GM18909 (cell line): ENCODE measurements around the gene PIK3IP1.
"Not testable (repeated sequence)": the region's sequence is repeated elsewhere in the genome, so short reads cannot be mapped to it uniquely, and the experiment has no call there.

Experiments used
- ATAC-seq: cut with Tn5 transposase; IDR thresholded peaks from one replicate; pipeline ENCODE4 v1.9.1; 2021; ENCODE audit warnings: mild to moderate bottlenecking; ENCODE audit not compliant: unreplicated experiment, poor library complexity

The PIK3IP1 gene

DNA sequence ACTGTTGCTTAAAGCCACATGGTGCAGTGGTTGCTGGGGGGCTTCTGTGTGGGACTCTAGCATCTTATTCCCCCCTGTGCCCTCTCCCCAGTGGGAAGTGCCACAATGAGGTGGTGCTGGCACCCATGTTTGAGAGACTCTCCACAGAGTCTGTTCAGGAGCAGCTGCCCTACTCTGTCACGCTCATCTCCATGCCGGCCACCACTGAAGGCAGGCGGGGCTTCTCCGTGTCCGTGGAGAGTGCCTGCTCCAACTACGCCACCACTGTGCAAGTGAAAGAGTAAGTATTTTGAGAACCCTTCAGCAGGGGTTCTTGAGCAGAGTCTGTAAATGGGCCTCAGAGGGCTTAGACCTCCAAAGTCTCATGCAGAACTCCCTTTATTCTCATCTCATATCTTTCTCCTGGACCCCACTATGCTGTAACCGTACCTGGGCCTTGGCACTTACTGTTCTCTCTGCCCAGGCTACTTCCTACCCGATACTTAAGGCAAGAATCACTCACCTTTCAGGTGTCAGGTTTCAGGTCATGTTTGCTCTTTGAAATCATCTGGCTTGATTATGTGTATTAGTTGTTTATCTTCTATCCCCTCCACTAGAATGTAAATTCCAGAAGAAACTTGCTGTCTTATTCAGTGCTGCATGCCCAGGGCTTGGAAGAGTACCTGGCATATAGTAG is 32.4 kb downstream of the PIK3IP1 start:
- ATAC-seq = no peak

DNA sequence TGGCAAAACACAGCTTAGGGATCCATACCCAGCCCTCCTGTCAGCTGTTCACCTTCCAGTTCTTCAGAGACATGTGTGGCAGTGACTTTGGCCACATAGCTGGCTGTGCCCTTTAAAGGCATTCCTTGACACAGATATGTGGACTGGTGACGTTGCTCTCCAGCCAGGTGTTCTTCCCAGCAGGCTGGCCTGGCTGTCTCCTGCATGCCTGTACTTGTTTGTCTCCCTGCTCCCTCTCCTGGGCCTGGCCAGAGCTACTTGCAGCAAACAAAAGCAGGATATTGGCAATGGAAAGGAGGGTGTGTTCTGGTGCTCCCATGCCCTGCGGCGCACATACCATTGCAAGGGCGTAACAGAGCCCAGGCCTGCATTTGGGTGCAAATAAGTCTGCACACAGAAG is 38.3 kb downstream of the PIK3IP1 start:
- ATAC-seq = no peak

DNA sequence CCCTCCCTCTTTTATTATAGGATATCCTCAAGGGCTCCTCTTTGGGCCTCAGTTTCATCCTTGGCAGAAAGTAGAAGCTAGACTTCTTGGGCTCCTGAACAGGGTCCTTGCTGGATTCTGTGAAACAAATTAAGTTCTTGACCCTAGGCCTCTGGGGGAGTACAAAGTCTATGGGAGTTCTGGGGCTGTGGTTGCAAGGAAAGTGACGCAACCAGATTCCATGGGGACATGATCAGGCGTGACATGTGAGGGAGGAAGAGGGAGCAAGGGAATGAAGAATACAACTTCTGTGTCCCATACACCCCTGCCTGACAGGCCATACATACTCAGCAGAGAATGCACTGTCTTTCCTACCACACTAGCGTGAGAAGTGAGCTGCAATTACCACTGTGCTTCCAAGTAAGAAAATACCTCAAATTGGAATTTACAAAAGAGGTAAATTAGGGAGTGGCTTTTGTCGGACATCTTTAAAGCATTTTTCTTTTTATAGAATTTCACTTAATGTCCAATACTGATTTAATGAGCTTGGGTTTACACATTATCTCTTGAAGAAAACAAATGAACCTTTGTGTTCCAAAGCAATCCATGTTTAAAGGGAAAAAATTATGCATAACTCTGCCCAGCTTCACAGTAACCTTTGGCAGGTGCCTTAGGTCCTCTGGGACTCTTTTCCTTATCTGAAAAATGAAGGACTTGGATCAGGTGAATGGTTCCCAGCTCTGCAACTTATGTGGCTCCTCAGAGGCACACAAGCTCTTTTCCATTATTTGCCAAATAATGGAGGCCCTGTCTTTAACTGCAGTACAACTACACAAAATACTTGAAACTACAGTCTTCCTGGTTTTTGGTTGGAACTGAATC is 41.3 kb downstream of the PIK3IP1 start:
- ATAC-seq = no peak

DNA sequence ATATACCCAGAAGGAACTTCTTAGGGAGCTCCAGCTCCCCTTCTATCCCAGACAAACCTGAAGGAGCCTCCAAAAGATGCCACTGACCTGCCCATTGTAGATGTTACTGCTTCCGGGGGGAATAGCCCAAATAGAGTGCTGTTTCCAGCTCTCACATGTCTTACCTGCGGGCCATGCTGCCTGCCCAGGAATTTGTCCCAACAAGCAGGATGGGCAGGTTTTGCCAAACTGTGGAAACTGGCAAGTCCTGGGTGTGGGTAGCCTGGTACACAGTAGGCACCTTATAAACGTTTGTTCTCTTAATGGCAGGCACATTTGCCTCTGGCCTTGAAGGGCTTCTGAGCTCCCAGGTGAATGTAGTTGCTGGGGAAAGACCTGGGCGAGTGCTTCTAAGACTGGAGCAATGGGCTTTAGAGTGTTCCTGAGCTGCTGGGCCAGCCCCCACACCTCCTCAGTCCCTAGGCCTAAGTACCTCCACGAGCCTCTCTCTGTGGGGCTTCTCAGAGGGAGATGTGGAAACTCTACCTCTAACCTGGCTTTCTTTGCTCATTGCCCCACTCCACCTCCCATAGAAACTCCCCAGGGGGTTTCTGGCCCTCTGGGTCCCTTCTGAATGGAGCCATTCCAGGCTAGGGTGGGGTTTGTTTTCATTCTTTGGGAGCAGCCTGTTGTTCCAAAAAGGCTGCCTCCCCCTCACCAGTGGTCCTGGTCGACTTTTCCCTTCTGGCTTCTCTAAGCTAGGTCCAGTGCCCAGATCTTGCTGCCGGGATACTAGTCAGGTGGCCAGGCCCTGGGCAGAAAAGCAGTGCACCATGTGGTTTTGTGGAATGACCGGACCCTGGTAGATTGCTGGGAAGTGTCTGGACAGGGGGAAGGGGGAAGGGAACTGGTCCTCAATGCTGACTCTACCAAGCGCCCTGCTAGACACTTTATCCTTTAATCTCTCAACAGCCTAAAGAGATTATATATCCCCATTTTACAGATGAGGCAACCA is 43.0 kb downstream of the PIK3IP1 start:
- ATAC-seq = no peak

DNA sequence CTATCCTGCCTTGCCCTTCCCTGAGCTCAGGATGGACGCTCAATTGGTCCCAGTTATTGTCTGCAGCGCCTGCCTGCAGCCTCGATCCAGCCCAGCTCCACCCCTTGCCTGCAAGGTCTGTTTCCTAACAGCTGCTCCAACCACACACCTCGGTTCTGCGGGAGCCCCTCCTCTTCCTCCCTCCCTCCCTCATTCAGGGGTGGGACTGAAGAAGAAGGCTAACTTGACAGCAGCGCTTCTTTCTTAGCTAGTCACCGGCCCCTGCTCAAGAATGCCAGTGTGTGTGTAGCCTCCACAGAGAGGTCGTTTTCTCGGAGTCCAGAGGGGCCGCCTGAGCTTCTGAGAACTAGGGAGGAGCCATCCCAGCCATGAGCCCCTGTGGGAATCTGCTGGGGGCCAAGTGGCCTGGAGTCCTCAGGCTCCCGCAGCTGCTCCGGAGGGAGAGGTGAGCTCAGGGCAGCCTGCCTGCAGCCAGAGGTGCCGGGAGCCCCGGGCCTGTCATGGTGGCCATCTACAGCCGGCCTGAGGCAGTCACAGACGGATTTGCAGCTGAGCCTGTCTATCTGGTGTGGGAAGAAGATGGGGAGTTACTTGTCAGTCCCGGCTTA is 44.0 kb downstream of the PIK3IP1 start:
- ATAC-seq = no peak

DNA sequence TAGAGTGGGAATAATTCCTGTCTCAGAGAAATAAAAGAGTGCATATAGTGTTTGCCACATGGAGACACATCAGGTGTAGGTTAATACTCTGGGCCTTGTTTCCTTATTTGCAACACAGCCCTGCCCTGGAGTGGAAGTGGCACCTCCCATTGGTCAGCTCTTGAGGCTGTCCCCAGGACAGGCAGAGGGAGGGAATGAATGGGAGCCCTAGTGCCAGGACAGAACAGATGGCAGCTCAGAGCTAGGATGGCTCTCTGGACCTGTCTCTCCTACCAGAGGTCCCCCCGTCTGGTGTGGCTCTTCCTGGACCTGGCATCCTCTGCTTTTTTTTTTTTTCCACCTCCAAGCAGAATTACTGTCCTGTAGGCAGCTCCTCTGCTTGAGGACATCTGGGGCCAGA is 44.6 kb downstream of the PIK3IP1 start:
- ATAC-seq = no peak

DNA sequence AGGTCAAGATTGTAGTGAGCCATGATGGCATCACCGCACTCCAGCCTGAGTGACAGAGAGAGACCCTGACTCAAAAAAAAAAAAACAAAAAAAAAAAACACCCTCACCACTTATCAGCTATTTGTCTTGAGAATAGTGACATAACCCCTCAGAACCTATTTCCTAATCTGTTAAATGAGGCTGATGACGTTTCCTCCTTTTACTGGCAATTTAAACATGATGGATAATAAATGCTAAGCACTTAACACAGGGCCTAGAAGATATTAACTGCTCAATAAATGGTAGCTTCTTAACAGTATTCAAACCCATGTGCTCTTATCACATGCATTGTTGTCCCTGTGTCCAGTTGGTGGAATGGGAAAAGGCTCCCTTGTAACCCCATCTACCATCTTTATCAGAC is 45.6 kb downstream of the PIK3IP1 start:
- no peak for ATAC-seq

DNA sequence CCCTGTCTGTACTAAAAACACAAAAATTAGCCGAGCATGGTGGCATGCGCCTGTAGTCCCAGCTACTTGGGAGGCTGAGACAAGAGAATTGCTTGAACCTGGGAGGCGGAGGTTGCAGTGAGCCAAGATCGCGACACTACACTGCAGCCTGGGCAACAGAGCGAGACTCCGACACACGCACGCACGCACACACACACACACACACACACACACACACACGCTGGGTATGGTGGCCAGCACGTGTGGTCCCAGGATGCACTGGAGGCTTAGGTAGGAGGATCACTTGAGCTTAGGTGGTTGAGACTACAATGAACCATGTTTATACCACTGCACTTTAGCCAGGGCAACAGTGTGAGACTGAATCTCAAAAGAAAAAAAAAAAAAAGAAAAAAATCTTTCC is 46.3 kb downstream of the PIK3IP1 start:
- not testable (repeated sequence) for ATAC-seq

DNA sequence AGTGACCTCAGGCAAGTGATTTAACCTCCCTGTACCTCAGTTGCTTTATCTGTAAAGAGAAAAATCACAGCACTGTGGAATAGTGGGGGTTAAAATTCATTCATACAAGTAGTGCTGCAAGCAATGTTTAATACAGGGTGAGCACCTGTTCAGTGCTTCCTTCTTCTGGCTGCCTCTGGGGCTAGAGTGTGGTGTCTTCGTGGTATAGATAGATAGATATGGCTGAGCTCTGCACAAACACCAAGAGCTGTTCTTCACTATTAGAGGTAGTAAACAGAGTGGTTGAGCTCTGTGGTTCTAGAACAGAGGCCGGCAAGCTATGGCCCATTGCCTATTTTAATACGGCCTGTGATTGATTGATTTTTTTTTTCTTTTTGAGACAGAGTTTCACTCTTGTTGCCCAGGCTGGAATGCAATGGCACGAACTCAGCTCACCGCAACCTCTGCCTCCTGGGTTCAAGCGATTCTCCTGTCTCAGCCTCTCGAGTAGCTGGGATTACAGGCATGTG is 47.3 kb downstream of the PIK3IP1 start:
- ATAC-seq = no peak

DNA sequence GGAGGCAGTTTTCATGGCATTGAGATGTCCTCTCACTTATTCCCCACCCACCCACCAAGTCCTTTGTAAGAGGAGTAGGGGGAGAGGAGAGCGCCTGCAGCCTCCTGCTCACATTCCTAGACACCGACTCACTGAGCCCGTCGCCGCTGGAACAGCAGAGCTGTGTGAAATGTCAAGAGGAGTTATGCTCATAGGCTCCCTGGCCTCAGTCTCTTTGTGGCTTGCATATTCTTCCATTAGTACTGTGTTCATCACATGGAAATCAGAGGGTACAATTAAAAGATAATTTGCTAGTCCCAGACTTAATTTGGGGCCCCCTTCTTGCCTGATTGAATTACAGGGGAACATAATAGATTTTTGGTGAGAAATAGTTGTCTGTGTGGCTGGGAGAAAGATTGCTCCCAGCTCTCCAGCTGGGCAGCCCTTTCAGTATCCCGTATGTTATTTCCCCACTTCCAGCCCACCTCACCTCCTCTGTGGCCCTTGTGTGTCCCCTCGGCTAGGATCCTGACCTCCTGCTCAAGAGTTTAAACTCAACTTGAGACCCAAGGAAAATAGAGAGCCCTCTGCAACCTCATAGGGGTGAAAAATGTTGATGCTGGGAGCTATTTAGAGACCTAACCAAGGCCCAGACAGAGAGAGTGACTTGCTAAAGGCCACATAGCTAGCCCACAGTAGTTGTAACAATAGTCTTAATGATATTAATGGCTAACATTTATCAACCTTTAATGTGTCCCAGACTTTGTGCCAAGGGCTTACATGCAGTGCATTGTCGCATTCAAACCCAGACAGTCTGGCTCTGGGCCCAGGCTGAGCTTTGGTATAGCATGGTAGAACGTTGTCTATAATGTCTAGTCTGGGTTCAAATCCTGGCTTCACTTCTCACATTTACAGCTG is 48.0 kb downstream of the PIK3IP1 start:
- no peak for ATAC-seq

DNA sequence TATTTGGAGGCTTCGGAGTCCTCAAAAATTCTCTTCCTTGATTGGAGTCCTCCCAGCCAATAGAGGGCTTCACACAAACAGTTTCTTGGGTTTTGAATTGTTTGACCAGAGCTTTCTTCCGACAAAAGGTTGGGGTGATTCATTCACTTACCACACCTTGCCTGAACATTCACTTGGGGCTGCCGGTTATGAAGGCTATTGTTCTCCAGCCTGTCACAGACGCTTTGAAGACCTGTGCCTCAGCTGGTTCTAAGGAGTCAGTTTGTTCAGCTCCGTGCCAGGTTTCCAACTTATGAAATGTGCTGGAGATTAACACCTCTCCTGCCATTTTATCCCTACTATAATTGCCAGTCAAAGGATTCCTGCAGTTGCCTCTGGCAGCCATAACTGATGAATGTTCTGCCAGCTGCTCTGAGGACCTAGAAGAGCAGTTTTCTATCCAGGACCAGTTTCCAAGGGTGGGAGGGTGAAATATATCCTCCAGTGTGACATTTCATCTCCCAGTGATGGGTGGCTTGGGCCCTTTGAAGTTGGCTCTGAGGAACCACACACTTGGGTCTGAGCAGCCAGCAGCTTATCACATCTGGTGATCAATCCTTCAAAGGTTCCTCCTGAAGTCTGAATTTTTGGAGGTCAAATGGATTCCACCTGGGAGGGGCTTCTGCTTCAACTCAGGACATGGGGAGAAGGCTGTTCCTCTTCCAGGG is 48.8 kb downstream of the PIK3IP1 start:
- no peak for ATAC-seq

DNA sequence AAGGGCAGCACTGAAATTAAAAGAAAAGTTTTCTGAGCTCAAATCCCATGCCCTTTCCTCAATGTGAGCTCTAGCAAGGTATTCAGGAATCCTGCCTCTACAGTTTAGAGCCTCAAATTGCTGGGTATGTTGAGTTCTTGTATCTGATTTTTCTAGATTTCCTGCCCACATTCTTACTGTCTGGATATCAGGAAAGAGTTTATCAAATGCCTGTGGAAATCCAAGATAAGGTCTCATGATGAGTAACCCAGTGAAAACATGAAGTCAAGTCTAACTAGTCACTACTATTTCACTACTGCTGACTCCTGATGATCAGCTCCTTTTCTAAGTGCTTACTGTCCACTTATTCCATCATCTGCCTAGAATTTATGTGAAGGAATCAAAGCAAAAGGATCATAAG is 50.4 kb downstream of the PIK3IP1 start:
- ATAC-seq = no peak

DNA sequence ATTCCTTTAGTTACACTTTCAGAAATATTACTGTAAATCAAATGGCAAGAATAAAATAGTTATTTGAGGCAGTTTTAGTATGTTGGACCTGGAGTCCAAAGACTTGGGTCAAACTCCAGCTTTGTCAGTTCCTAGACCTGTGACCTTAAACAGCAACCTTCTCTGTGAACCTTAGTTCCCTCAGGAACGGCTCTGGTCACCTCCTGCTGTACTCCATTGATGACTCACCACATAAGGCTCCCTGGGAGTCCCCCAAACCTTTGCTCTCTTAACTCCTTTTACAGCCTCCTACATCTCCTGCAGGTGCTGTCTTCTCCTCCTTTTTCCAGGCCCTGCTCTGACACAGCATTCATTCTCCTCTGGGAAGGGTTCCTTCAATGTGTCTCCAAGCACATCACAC is 51.1 kb downstream of the PIK3IP1 start:
- no peak for ATAC-seq

DNA sequence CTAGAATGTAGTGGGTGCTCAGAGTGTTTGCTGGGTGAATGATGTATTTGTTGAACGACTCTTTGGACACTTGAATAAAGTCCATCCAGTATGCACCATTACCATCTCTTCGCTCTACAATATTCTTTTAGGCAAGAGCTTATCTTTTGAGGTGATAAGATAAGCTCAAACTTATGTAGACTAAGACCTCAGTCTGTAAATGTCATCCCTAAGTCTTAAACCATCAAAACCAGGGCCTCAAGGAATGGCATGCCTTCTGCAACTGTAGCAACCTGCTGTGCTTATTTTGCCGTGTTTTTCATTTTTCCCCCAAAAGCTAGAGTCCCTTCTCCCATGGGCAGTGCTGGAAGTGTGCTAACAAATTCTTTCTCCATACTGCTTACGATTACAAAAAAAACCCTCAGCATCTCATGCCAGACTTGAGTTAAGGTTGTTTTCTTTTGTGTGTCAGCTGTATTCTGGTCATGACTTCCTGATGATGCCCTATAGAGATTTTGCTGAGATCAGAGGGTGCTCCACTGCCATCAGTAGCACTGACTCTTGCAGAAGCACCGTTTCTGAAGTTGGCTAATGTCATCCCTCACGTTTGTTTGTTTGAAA is 52.4 kb downstream of the PIK3IP1 start:
- no peak for ATAC-seq

DNA sequence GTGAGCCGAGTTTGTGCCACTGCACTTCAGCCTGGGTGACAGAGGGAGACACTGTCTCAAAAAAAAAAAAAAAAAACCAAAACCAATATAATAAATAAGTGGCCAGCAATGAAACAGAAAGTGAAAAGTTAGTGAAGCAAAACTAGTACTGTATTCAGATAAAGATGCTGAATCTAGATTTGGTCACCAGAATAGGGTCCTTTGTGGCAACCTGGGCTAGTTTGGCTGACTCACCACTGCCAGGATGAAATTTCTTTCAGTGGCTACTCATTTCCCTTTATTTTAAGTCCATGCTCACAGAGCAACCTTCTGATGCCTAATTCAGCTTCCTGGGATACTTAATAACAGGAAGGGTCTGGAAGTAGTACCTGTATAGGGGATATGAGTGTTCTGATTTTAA is 54.2 kb downstream of the PIK3IP1 start:
- ATAC-seq = no peak

DNA sequence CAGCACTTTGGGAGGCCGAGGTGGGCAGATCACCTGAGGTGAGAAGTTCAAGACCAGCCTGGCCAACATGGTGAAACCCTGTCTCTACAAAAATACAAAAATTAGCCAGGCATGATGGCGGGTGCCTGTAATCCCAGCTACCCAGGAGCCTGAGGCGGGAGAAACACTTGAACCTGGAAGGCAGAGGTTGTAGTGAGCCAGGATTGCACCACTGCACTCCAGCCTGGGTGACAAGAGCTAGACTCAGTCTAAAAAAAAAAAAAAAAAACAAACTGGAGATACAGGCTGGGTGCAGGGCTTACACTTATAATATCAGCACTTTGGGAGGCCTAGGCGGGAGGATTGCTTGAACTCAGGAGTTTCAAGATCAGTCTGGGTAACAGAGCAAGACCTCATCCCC is 56.2 kb downstream of the PIK3IP1 start:
- ATAC-seq = not testable (repeated sequence)

DNA sequence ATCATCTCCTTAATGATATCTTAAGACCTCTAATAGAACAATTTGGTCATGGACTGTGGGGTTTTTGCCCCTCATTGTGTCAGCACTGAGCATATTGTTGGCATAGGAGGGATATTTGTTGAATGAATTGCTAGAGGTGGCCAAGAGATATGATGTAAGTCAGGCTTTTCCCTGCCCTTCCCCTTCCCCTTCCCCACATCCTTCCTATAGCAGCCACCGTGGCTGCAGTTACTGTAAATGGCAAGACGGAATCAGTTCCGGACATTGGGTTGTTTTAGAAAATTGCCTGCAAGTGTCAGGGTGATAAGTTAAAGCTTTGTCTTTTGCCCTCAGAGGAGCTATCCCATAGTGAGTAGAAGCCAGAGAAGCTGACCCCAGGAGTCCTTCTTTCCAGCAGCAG is 57.2 kb downstream of the PIK3IP1 start:
- ATAC-seq = no peak

DNA sequence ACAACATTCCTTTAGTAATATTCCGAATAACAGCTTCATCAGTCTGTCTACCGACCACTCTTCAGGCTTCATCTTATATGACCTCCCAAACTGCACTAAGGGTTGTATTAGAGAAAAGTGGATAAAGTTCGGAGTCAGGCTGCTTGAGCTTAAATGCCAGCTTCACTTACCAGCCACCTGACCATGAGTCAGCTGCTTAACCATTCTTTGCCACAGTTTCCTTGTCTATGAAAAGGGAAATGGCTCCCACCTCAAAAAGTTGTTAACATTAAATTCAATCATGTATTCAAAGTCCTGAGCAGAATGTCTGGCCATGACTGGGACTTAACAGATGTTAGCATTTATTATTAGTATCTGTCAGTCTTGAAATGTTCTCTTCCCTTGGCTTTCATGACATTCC is 59.3 kb downstream of the PIK3IP1 start:
- no peak for ATAC-seq
